HT-29 (cell line): ENCODE results near the gene KLHL11. TPM values are rescaled to one million over a fixed set of nuclear protein-coding genes. Genes with fewer than 3 reads are reported as not detected.
"Not testable (repeated sequence)": the region's sequence is repeated elsewhere in the genome, so short reads cannot be mapped to it uniquely, and the experiment has no call there.

ENCODE experiments used
- DNase-seq: peaks from one replicate; pipeline ENCODE4 v3.0.0-alpha.2; 2015; ENCODE audit warnings: low spot score
- total RNA-seq: library from RNA; depleted of rRNA; stranded (reverse); fragments of >200 nt; shearing (Covaris generic); gene quantifications from 2 replicates; pipeline ENCODE4 v1.2.3, GENCODE V29; 2014

Gene KLHL11
- total RNA-seq, 1 experiment from 2014 or later, result 25.1 TPM

GRCh38 chr17:41888332-41888965 is 23.2 kb upstream of the KLHL11 start:
- DNase-seq, result no peak

DNA sequence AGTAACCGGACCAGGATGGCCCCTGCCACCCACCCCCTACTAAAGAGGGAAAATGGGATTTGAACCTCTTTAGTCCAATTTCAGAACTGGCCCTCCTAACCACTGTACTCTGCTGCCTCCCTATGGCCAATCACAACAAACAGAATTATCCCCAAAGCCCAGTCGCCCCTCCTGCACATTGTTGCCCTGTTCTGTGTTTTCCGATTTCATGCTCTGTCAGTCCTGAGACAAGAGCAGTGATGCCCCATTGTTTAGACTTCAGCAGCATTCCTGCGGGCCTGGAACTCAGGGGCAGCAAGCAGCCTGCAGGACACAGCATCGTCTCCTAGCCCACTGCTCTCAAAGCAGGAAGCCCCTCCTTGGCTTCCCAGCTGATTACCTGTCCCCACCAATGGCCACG is 20.5 kb upstream of the KLHL11 start:
- DNase-seq, result no peak

- DNase-seq, result no peak
Observed at GRCh38 chr17:41882756-41883155, 17.5 kb upstream of the KLHL11 start.

- DNase-seq, result no peak
Observed at GRCh38 chr17:41880130-41880529, 14.9 kb upstream of the KLHL11 start.

- DNase-seq, result not testable (repeated sequence)
Observed at GRCh38 chr17:41874293-41874670, 9.1 kb upstream of the KLHL11 start.

DNA sequence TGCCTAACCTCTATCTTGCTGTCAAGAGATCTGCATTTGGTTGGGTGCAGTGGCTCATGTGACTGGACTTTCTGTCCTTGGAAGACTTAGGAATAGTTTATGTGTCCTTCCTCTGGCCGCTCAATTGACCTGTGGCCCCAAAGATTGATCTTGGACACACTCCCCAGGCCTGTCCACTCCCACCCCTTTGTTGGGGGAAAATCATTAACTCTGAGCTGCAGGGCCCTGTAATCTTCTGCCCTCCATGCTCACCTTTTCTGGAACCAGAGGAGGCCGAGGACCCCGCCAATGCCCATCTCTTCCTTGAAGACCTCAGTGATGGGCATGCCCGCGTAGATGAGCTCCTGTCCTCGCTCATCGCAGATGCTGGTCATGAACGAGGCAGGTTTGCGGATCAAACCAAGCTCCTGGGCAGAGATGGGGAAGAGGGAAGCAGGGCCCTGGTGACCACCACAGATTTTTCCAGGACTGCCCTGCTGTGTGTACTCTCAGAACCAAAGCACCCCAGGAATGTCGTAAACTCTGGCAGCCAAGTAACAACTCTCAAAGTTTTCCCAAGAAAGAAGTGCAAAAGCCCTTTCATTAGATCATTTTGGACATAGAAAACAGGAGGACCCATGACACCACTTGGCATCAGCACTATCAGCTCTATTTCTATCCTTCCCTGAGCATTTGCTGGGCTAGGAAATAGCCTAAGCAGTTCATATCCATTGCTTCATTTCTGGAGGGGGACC is 8.5 kb upstream of the KLHL11 start:
- DNase-seq, result no peak

- DNase-seq, result no peak
Observed at GRCh38 chr17:41871789-41872188, 6.6 kb upstream of the KLHL11 start.

- DNase-seq, result no peak
Observed at GRCh38 chr17:41870627-41871026, 5.4 kb upstream of the KLHL11 start.

DNA sequence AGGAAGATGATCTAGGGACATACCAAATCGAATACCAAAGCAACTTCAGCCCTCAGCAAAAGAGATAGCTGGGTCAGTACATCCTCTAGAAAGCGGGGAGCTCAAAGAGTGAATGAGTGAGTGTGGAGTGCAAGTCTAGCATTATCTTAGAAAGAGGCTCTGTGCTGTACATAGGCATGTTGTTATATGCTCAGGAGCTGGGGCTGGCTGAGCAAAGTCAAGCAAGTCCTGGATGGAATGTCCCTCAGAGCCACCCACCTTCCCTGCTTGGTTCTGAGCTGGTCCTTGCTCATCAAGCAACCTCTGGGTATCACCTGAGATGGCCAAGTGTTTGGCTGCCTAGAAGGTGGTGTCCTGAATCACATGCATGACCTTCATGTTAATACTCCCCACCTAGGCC is 4.9 kb upstream of the KLHL11 start:
- DNase-seq, result no peak

DNA sequence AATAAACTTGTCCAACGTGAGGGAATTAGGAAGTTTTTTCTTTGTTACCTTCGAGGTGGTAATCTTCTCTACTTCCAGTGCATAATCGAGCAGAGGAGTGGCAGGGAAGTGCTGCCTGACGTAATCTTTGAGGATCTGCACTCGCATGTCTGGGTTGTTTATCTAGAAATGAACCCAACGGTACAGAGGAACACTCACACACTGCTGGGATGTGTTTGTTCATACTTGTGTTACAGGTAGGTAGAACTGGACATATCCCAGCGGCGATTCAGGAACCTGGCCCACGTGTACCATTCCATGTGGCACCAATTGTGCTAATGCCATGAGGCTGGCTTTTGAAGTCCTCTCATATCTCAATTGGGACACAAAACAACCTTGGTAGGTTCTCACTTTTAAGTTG is 4.2 kb upstream of the KLHL11 start:
- no peak for DNase-seq

- DNase-seq, result no peak
Observed at GRCh38 chr17:41868568-41868967, 3.3 kb upstream of the KLHL11 start.

DNA sequence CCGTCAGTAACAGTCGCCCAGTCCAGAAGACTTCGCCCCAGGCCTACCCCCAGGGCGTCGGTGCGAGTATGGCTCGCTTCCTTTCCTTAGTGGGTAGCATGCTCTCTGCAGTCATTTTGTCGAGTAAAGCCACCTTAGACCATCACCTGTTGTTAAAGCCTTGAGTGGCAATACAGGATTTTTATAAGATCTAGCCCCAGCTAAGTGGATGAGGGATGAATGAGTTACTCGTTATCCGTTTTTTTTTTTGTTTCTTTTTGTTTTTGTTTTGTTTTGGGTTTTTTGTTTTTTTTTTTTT is 322 bp upstream of the KLHL11 start:
- DNase-seq, result no peak

DNA sequence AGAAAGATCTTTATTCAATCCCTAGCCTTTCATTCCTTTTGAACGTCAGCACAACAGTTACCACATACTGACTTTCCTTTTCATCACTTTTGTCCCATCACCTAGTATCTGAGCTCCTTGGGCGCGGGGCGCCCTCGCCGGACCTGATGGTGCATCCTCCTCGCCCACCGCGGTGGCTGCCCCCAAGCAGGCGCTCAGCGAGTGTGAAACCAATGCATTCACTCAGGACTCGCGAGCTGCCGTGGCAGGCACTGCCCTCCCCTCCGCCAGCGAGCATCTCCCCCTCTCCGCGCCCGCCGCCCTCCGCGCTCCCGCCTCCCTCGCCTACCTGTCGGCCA is 756 bp downstream of the KLHL11 start:
- no peak for DNase-seq

DNA sequence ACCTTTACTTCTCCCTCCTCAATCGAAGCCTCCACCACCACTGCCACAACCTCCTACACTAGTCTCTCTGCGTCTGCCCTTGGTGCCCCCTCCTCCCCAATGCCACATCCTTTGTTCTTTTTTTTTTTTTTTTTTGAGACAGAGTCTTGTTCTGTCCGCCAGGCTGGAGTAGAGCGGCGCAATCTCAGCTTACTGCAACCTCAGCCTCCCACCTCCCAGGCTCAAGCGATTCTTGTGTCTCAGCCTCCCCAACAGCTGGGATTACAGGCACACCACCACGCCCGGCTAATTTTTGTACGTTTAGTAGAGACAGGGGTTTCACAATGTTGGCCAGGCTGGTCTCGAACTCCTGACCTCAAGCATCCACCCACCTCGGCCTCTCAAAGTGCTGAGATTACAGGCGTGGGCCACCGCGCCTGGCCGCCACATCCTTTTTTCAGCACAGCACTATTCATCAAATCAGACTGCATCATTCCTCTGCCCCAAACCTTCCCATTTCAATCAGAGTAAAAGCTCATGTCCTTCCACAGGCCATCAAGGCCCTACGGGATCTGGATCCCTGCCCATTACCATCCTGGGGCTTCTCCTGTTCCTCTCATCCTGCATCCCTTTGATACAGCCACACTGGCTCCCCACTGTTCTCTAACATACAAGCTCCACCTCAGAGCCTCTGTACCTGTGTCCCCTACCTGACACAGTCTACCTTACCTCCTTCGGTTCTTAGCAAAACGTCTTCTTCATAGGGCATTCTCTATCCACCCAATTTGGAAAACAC is 2.0 kb downstream of the KLHL11 start:
- no peak for DNase-seq

- DNase-seq, result no peak
Observed at GRCh38 chr17:41860254-41860931, 4.8 kb downstream of the KLHL11 start.

DNA sequence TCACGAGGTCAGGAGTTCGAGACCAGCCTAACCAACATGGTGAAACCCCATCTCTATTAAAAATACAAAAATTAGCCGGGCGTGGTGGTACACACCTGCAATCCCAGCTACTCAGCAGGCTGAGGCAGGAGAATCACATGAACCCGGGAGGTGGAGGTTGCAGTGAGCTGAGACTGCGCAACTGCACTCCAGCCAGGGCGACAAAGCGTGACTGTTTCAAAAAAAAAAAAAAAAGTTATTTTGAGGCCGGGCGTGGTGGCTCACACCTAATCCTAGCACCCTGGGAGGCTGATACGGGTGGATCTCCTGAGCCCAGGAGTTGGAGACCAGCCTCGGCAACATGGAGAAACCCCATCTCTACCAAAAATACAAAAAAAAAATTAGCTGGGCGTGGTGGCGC is 13.8 kb downstream of the KLHL11 start:
- not testable (repeated sequence) for DNase-seq

DNA sequence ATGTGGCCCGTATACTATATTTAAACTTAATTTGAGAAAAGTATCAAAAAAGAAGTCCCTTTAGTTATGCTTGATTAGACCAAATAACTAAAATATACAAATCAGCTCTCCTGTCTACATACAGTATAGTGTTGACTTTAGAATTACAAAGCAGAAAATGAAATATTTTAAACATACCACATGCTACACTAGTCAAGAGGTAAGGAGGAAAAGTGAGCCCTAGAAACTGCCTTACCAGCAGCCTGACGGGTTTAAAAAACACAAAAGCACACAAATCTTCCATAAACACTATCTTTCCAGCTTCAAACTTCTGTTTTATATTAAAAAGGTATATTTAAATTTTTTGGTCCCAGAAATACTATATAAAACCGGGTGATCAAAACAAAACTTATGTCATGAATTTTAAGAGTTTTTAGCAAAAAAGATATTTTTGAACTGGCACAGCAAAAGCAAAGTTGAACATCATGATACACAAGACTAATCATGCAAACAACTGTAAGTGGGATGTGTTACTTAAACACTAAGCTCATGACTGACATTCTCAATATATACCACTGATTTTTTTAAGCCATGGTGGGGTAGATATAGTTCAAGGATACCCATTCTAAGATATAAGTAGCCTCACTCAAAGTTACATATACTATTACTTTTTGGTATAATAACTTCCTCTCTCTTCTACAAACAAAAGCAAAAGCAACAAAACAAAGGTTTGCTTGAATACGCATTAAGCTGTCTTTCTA is 15.8 kb downstream of the KLHL11 start:
- no peak for DNase-seq

DNA sequence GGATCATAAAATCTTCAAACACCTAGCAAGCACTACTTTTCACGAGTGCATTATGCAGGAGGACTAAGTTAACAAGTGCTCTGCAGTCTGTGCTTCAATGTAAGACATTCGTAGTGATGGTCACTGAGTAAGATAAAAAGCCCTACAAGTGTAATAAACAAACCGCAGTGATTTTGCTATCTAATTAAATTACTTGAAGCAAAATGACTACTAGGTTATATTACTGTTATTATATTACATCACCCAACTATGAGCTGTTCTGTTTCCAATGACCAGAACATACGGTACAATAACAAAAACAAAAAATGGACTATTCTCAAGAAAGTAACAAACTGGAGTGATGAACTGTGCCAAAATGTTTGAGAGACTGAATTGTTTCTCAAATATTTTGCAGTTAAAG is 16.4 kb downstream of the KLHL11 start:
- no peak for DNase-seq

DNA sequence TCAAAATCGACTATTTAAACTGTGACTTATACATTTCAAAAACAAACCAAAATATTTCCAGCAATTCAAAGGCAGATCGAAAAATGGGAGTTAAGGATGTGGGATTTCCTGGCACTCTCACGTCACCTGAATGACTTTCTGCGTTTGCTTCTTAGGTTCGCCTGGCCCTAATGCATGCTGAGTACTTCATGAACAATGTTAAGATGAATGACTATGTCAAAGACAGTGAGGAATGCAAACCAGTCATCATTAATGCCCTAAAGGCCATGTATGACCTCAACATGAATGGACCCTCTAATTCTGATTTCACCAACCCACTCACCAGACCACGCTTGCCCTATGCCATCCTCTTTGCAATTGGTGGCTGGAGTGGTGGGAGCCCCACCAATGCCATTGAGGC is 20.3 kb downstream of the KLHL11 start:
- no peak for DNase-seq

GRCh38 chr17:41840781-41841180 is 24.4 kb downstream of the KLHL11 start:
- DNase-seq, result not testable (repeated sequence)

GRCh38 chr17:41839448-41839847 is 25.8 kb downstream of the KLHL11 start:
- not testable (repeated sequence) for DNase-seq
